ENCODE data around the gene OR8G1. TPM values are rescaled to one million over a fixed set of nuclear protein-coding genes. Genes with fewer than 3 reads are reported as not detected.
"Not testable (repeated sequence)": the region's sequence is repeated elsewhere in the genome, so short reads cannot be mapped to it uniquely, and the experiment has no call there.

The OR8G1 gene
- total RNA-seq, 1 experiment from 2014 or later, result not detected

- H3K4me3 ChIP-seq (ENCODE audit: low read depth, low read length, poor library complexity, severe bottlenecking), result no peak overlapping the region
- TF ChIP-seq CTCF (conservative IDR thresholded peaks at IDR 0.05; ENCODE audit: low read depth, low read length), result no peak
- TF ChIP-seq EZH2 (IDR thresholded peaks at IDR 0.05; ENCODE audit: borderline replicate concordance, low read depth, low read length, poor library complexity, severe bottlenecking), result no peak
- no peaks in the 10 kb centered on the region for H3K4me1 ChIP-seq (ENCODE audit: insufficient read depth, low read length, poor library complexity, severe bottlenecking)
- DNase-seq (ENCODE audit: low spot score), result no peak
- POLR2A ChIA-PET (ENCODE audit: low non-redundant PET), result no interaction called here
- no peaks in the 10 kb centered on the region for H3K27me3 ChIP-seq (replicated peaks; ENCODE audit: insufficient read depth, low read depth, low read length, poor library complexity)
- H3K36me3 ChIP-seq (ENCODE audit: insufficient read depth, low read length, poor library complexity, severe bottlenecking), result no peaks in the 10 kb centered on the region
- H3K27ac ChIP-seq (ENCODE audit: low read depth, low read length, poor library complexity, severe bottlenecking), result no peak overlapping the region
- CTCF ChIA-PET, result no interaction called here
- H3K9me3 ChIP-seq (ENCODE audit: low read depth, low read length, poor library complexity, severe bottlenecking), result no peaks in the 10 kb centered on the region
- no TSS peak for BruUV-seq (replicated peaks)
- intact Hi-C loops (cut with micrococcal nuclease; ENCODE audit: unreplicated experiment), result no loop called here
These were observed 15.4 kb upstream of the OR8G1 start for GRCh38 chr11:124225471-124225870.

- H3K4me3 ChIP-seq (ENCODE audit: low read depth, low read length, poor library complexity, severe bottlenecking), result no peak overlapping the region
- H3K27me3 ChIP-seq (replicated peaks; ENCODE audit: insufficient read depth, low read depth, low read length, poor library complexity), result no peaks in the 10 kb centered on the region
- no TSS peak for BruUV-seq (replicated peaks)
- H3K27ac ChIP-seq (ENCODE audit: low read depth, low read length, poor library complexity, severe bottlenecking), result no peak overlapping the region
- no peaks in the 10 kb centered on the region for H3K4me1 ChIP-seq (ENCODE audit: insufficient read depth, low read length, poor library complexity, severe bottlenecking)
- CTCF ChIA-PET, result no interaction called here
- POLR2A ChIA-PET (ENCODE audit: low non-redundant PET), result no interaction called here
- no peak for DNase-seq (ENCODE audit: low spot score)
- intact Hi-C loops (cut with micrococcal nuclease; ENCODE audit: unreplicated experiment), result no loop called here
- H3K9me3 ChIP-seq (ENCODE audit: low read depth, low read length, poor library complexity, severe bottlenecking), result no peaks in the 10 kb centered on the region
- no peak for TF ChIP-seq EZH2 (IDR thresholded peaks at IDR 0.05; ENCODE audit: borderline replicate concordance, low read depth, low read length, poor library complexity, severe bottlenecking)
- TF ChIP-seq CTCF (conservative IDR thresholded peaks at IDR 0.05; ENCODE audit: low read depth, low read length), result no peak
- no peaks in the 10 kb centered on the region for H3K36me3 ChIP-seq (ENCODE audit: insufficient read depth, low read length, poor library complexity, severe bottlenecking)
These were observed 7.5 kb upstream of the OR8G1 start for GRCh38 chr11:124233376-124233775.

- intact Hi-C loops (cut with micrococcal nuclease; ENCODE audit: unreplicated experiment), result no loop called here
- no peak for DNase-seq (ENCODE audit: low spot score)
- TF ChIP-seq CTCF (conservative IDR thresholded peaks at IDR 0.05; ENCODE audit: low read depth, low read length) (no peak), EZH2 (IDR thresholded peaks at IDR 0.05; ENCODE audit: borderline replicate concordance, low read depth, low read length, poor library complexity, severe bottlenecking) (no peak)
- CTCF ChIA-PET, result no interaction called here
- no peaks in the 10 kb centered on the region for H3K36me3 ChIP-seq (ENCODE audit: insufficient read depth, low read length, poor library complexity, severe bottlenecking)
- peaks cover 3% of the 10 kb centered on the region for H3K27me3 ChIP-seq (replicated peaks; ENCODE audit: insufficient read depth, low read depth, low read length, poor library complexity)
- H3K4me3 ChIP-seq (ENCODE audit: low read depth, low read length, poor library complexity, severe bottlenecking), result no peak overlapping the region
- POLR2A ChIA-PET (ENCODE audit: low non-redundant PET), result no interaction called here
- BruUV-seq (replicated peaks), result no TSS peak
- no peak overlapping the region for H3K27ac ChIP-seq (ENCODE audit: low read depth, low read length, poor library complexity, severe bottlenecking)
- no peaks in the 10 kb centered on the region for H3K4me1 ChIP-seq (ENCODE audit: insufficient read depth, low read length, poor library complexity, severe bottlenecking)
- H3K9me3 ChIP-seq (ENCODE audit: low read depth, low read length, poor library complexity, severe bottlenecking), result no peaks in the 10 kb centered on the region
These were observed 2.4 kb upstream of the OR8G1 start for GRCh38 chr11:124238512-124238911.

GRCh38 chr11:124249869-124250268, 9.0 kb downstream of the OR8G1 start:
- DNase-seq (ENCODE audit: low spot score); H3K27ac ChIP-seq (ENCODE audit: low read depth, low read length, poor library complexity, severe bottlenecking); BruUV-seq (replicated peaks); H3K9me3 ChIP-seq (ENCODE audit: low read depth, low read length, poor library complexity, severe bottlenecking); H3K36me3 ChIP-seq (ENCODE audit: insufficient read depth, low read length, poor library complexity, severe bottlenecking); H3K4me3 ChIP-seq (ENCODE audit: low read depth, low read length, poor library complexity, severe bottlenecking); intact Hi-C loops (cut with micrococcal nuclease; ENCODE audit: unreplicated experiment); H3K4me1 ChIP-seq (ENCODE audit: insufficient read depth, low read length, poor library complexity, severe bottlenecking); CTCF ChIA-PET; POLR2A ChIA-PET (ENCODE audit: low non-redundant PET); H3K27me3 ChIP-seq (replicated peaks; ENCODE audit: insufficient read depth, low read depth, low read length, poor library complexity): not testable (repeated sequence)

Measured in A673 (cell line).